ENCODE measurements around the gene CERS4. TPM values are rescaled to one million over a fixed set of nuclear protein-coding genes. Genes with fewer than 3 reads are reported as not detected.
"Not testable (repeated sequence)": the region's sequence is repeated elsewhere in the genome, so short reads cannot be mapped to it uniquely, and the experiment has no call there.

Gene CERS4
- total and polyA plus RNA-seq, 4 donors, result 30.7 to 67.8 (median 54.4) TPM

- DNase-seq (no peak), ATAC-seq (ENCODE audit: insufficient read depth, low FRiP score) (no peak)
- TF ChIP-seq CTCF (IDR thresholded peaks at IDR 0.05; ENCODE audit: control extremely low read depth, extremely low read depth), result no peak
- Histone ChIP-seq H3K4me1 (ENCODE audit: control insufficient read depth in 5 of 5, insufficient read depth in 5 of 5, low read length in 5 of 5) (peaks cover 0 to 3% (median 0%) of the 10 kb centered on the region in 5 donors), H3K9me3 (ENCODE audit: control insufficient read depth in 4 of 4, insufficient read depth in 3 of 4, low read length in 3 of 4) (no peaks in the 10 kb centered on the region), H3K4me3 (no peak overlapping the region), H3K27me3 (ENCODE audit: control insufficient read depth in 3 of 3, insufficient read depth in 3 of 3, low read length in 2 of 3) (no peaks in the 10 kb centered on the region), H3K9ac (ENCODE audit: insufficient read depth in 1 of 2, low read length in 2 of 2) (no peak overlapping the region), H3K27ac (ENCODE audit: low read depth in 1 of 2, low read length in 1 of 2) (no peak overlapping the region), H3K36me3 (ENCODE audit: control insufficient read depth in 4 of 4, insufficient read depth in 4 of 4, low read length in 4 of 4) (peaks cover 0 to 5% (median 2%) of the 10 kb centered on the region in 4 donors)
- 74 to 81% methylated on average over 3 of the region's 3 CpGs for WGBS, 2 donors
Measured at GRCh38 chr19:8265872-8266271, 56.7 kb downstream of the CERS4 start.

GRCh38 chr19:8269724-8270123 is 60.6 kb downstream of the CERS4 start:
- Histone ChIP-seq H3K4me3 (peak overlapping the region; percentile 3), H3K27me3 (ENCODE audit: control insufficient read depth in 3 of 3, insufficient read depth in 3 of 3, low read length in 2 of 3) (no peaks in the 10 kb centered on the region), H3K9me3 (ENCODE audit: control insufficient read depth in 4 of 4, insufficient read depth in 3 of 4, low read length in 3 of 4) (no peaks in the 10 kb centered on the region), H3K36me3 (ENCODE audit: control insufficient read depth in 4 of 4, insufficient read depth in 4 of 4, low read length in 4 of 4) (no peaks in the 10 kb centered on the region), H3K4me1 (ENCODE audit: control insufficient read depth in 5 of 5, insufficient read depth in 5 of 5, low read length in 5 of 5) (peaks cover 0 to 3% (median 0%) of the 10 kb centered on the region in 5 donors), H3K27ac (ENCODE audit: low read depth in 1 of 2, low read length in 1 of 2) (no peak overlapping the region), H3K9ac (ENCODE audit: insufficient read depth in 1 of 2, low read length in 2 of 2) (no peak overlapping the region)
- DNase-seq, result no peak
- WGBS, 2 donors, result 87 to 91% methylated on average over 3 of the region's 3 CpGs
- ATAC-seq (ENCODE audit: insufficient read depth, low FRiP score), result no peak
- no peak for TF ChIP-seq CTCF (IDR thresholded peaks at IDR 0.05; ENCODE audit: control extremely low read depth, extremely low read depth)

- DNase-seq; H3K27ac ChIP-seq (ENCODE audit: low read depth in 1 of 2, low read length in 1 of 2); H3K9me3 ChIP-seq (ENCODE audit: control insufficient read depth in 4 of 4, insufficient read depth in 3 of 4, low read length in 3 of 4); ATAC-seq (ENCODE audit: insufficient read depth, low FRiP score); H3K27me3 ChIP-seq (ENCODE audit: control insufficient read depth in 3 of 3, insufficient read depth in 3 of 3, low read length in 2 of 3); H3K9ac ChIP-seq (ENCODE audit: insufficient read depth in 1 of 2, low read length in 2 of 2); H3K4me3 ChIP-seq; H3K4me1 ChIP-seq (ENCODE audit: control insufficient read depth in 5 of 5, insufficient read depth in 5 of 5, low read length in 5 of 5); H3K36me3 ChIP-seq (ENCODE audit: control insufficient read depth in 4 of 4, insufficient read depth in 4 of 4, low read length in 4 of 4): not testable (repeated sequence)
- no CpG with 5 or more reads among the region's 9 CpGs for WGBS, 2 donors
Measured at GRCh38 chr19:8276508-8276907, 67.3 kb downstream of the CERS4 start.

- not testable (repeated sequence) for H3K36me3 ChIP-seq (ENCODE audit: control insufficient read depth in 4 of 4, insufficient read depth in 4 of 4, low read length in 4 of 4); H3K27me3 ChIP-seq (ENCODE audit: control insufficient read depth in 3 of 3, insufficient read depth in 3 of 3, low read length in 2 of 3); H3K9ac ChIP-seq (ENCODE audit: insufficient read depth in 1 of 2, low read length in 2 of 2); H3K27ac ChIP-seq (ENCODE audit: low read depth in 1 of 2, low read length in 1 of 2); H3K4me3 ChIP-seq; DNase-seq; H3K4me1 ChIP-seq (ENCODE audit: control insufficient read depth in 5 of 5, insufficient read depth in 5 of 5, low read length in 5 of 5); H3K9me3 ChIP-seq (ENCODE audit: control insufficient read depth in 4 of 4, insufficient read depth in 3 of 4, low read length in 3 of 4); ATAC-seq (ENCODE audit: insufficient read depth, low FRiP score)
- no CpG with 5 or more reads among the region's 9 CpGs for WGBS, 2 donors
Measured at GRCh38 chr19:8291337-8291736, 82.2 kb downstream of the CERS4 start.

- no peak for TF ChIP-seq CTCF (IDR thresholded peaks at IDR 0.05; ENCODE audit: control extremely low read depth, extremely low read depth)
- no peaks in the 10 kb centered on the region for H3K27me3 ChIP-seq (ENCODE audit: control insufficient read depth in 3 of 3, insufficient read depth in 3 of 3, low read length in 2 of 3)
- peaks cover 0 to 8% (median 0%) of the 10 kb centered on the region in 4 donors for H3K36me3 ChIP-seq (ENCODE audit: control insufficient read depth in 4 of 4, insufficient read depth in 4 of 4, low read length in 4 of 4)
- no peak overlapping the region for H3K4me3 ChIP-seq
- H3K9ac ChIP-seq (ENCODE audit: insufficient read depth in 1 of 2, low read length in 2 of 2), result no peak overlapping the region
- DNase-seq (no peak), ATAC-seq (ENCODE audit: insufficient read depth, low FRiP score) (peak; percentile 37)
- 66 to 72% methylated on average over 11 of the region's 11 CpGs for WGBS, 2 donors
- no peaks in the 10 kb centered on the region for H3K9me3 ChIP-seq (ENCODE audit: control insufficient read depth in 4 of 4, insufficient read depth in 3 of 4, low read length in 3 of 4)
- H3K4me1 ChIP-seq (ENCODE audit: control insufficient read depth in 5 of 5, insufficient read depth in 5 of 5, low read length in 5 of 5), result peaks cover 0 to 6% (median 0%) of the 10 kb centered on the region in 5 donors
- no peak overlapping the region for H3K27ac ChIP-seq (ENCODE audit: low read depth in 1 of 2, low read length in 1 of 2)
Measured at GRCh38 chr19:8302357-8302691, 93.2 kb downstream of the CERS4 start.

Measured in lung (tissue), 12 donors.